Brain microvascular endothelial cell (primary cell): Measurements from ENCODE around the gene SLC9A1.

Experiments used
- DNase-seq: peaks from one replicate; pipeline ENCODE4 v3.0.0-alpha.2; 2020
- H3K27ac ChIP-seq: fragments of 250-450 bp; sonication (Bioruptor Pico); 2 replicates; pipeline ENCODE4 v1.5.1; 2020; ENCODE audit warnings: mild to moderate bottlenecking, moderate library complexity
- H3K27me3 ChIP-seq: fragments of 250-450 bp; sonication (Bioruptor Pico); replicated peaks from 2 replicates; pipeline ENCODE4 v1.5.1; 2020; ENCODE audit warnings: mild to moderate bottlenecking
- H3K36me3 ChIP-seq: fragments of 250-450 bp; sonication (Bioruptor Pico); replicated peaks from 2 replicates; pipeline ENCODE4 v1.5.1; 2020; ENCODE audit warnings: mild to moderate bottlenecking
- H3K4me3 ChIP-seq: 2 replicates; pipeline ENCODE4 v1.5.1; 2011; ENCODE audit warnings: low read depth, mild to moderate bottlenecking, control low read depth, low read length, moderate library complexity
- in situ Hi-C: cut with HindIII; loops from 2 replicates; pipeline ENCODE4 v1.10.0; 2017; ENCODE audit warnings: low sequenced_read_pairs, low pct_ligation_motif_present
- TF ChIP-seq, protein P1 (sequence below): IDR thresholded peaks from 2 replicates; pipeline ENCODE4 v1.5.1; 2011; ENCODE audit warnings: low read depth, mild to moderate bottlenecking, moderate library complexity, low read length, control low read depth, inconsistent platforms; ENCODE audit errors: missing control alignments

SLC9A1 gene

GRCh38 chr1:27141266-27142003, 13.5 kb downstream of the SLC9A1 start:
- Histone ChIP-seq H3K27ac (no peak overlapping the region), H3K36me3 (peaks cover 5% of the 10 kb centered on the region), H3K4me3 (no peak overlapping the region), H3K27me3 (no peaks in the 10 kb centered on the region)
- DNase-seq, result no peak
- TF ChIP-seq, protein P1, sequence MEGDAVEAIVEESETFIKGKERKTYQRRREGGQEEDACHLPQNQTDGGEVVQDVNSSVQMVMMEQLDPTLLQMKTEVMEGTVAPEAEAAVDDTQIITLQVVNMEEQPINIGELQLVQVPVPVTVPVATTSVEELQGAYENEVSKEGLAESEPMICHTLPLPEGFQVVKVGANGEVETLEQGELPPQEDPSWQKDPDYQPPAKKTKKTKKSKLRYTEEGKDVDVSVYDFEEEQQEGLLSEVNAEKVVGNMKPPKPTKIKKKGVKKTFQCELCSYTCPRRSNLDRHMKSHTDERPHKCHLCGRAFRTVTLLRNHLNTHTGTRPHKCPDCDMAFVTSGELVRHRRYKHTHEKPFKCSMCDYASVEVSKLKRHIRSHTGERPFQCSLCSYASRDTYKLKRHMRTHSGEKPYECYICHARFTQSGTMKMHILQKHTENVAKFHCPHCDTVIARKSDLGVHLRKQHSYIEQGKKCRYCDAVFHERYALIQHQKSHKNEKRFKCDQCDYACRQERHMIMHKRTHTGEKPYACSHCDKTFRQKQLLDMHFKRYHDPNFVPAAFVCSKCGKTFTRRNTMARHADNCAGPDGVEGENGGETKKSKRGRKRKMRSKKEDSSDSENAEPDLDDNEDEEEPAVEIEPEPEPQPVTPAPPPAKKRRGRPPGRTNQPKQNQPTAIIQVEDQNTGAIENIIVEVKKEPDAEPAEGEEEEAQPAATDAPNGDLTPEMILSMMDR, result no peak
- in situ Hi-C loops, result no loop called here

- H3K36me3 ChIP-seq, result peaks cover 5% of the 10 kb centered on the region
- no peak overlapping the region for H3K27ac ChIP-seq
- in situ Hi-C loops, result no loop called here
- DNase-seq, result no peak
- no peak overlapping the region for H3K4me3 ChIP-seq
- H3K27me3 ChIP-seq, result no peaks in the 10 kb centered on the region
- TF ChIP-seq, protein P1, result no peak
These were observed 14.9 kb downstream of the SLC9A1 start for GRCh38 chr1:27139980-27140379.

DNA sequence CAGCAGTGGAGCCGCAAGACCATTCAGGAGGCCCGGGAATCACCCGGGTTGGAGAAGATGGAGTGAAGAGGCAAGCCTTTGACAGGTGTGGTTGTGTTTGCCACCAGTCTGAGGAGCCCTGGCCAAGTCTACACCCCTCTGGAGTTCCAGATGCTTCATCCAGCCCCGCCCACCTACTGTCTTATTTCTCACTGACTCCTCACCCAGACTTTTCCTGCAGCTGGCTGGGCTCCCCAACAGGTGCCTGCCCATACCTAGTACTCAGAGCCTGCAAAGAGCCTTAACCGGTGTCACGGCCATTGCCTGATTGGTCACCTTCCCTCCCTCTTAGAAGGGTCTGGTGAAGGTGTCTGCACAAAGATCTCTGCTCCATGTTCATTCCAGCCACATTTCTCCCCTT, 16.0 kb downstream of the SLC9A1 start:
- DNase-seq, result no peak
- H3K4me3 ChIP-seq, result no peak overlapping the region
- H3K27ac ChIP-seq, result no peak overlapping the region
- H3K27me3 ChIP-seq, result no peaks in the 10 kb centered on the region
- in situ Hi-C loops, result no loop called here
- H3K36me3 ChIP-seq, result peaks cover 5% of the 10 kb centered on the region
- TF ChIP-seq, protein P1, result no peak

GRCh38 chr1:27138368-27138767, 16.6 kb downstream of the SLC9A1 start:
- Histone ChIP-seq H3K27ac (no peak overlapping the region), H3K4me3 (no peak overlapping the region), H3K36me3 (peaks cover 5% of the 10 kb centered on the region), H3K27me3 (no peaks in the 10 kb centered on the region)
- in situ Hi-C loops, result no loop called here
- TF ChIP-seq, protein P1, result no peak
- DNase-seq, result no peak

DNA sequence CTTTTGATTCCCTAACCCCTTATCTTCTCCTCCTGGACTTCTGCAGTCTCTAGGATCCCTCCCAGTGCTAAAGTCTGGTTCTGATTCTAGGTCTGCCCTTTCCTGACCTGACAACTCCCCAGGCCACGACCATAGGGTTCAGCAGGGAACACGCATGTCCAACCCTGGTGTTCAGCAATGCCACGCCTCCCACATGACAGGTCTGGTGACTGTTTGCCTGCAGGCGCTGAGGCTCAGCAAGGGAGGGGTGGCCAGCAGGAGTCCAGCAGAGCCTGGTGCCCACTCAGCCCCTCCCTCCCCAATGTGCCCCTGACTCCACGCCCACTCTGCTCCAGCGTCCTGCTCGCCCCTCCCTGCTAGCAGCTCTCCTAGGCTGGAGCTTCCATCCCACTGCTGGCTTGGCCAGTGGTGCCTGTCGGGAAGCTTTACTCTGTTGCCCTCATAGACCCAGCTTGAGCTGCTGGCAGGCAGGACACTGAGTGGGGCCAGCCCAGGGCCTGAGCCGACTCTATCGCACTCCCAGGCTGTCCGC, 17.3 kb downstream of the SLC9A1 start:
- in situ Hi-C loops, result no loop called here
- TF ChIP-seq, protein P1, result no peak

More for the DNA sequence above, 17.3 kb downstream of the SLC9A1 start:
- H3K27ac ChIP-seq, result no peak overlapping the region
- DNase-seq, result no peak
- peaks cover 5% of the 10 kb centered on the region for H3K36me3 ChIP-seq
- H3K4me3 ChIP-seq, result no peak overlapping the region
- H3K27me3 ChIP-seq, result no peaks in the 10 kb centered on the region
